ENCODE data around the gene PRDM13.

PRDM13 gene

DNA sequence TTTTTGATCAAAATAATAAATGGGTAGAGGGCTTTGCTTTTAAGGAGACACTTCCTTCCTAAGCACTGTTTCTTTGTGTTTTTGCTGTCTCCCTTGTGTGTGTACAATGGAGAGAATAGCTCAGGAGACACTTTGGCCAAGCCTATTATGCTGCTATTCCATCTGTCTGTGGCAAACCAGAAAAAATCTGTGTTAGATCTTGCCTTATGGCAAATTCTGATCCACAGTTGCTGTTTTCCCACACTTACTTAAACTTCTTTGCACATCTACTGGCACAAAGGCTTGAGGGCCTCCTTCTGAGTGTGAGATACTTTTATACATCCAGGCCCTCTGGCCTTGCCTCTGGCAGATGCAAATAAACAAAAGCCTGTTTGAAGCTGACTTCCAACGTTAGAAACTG lies 53.6 kb downstream of the PRDM13 start:
- H3K27ac ChIP-seq (replicated peaks), result no peak overlapping the region
- no peak for DNase-seq (ENCODE audit: low read depth in 1 of 2, low spot score in 1 of 2)
- H3K4me3 ChIP-seq (replicated peaks; ENCODE audit: insufficient read depth, low read length), result no peak overlapping the region
- TF ChIP-seq, protein P1, sequence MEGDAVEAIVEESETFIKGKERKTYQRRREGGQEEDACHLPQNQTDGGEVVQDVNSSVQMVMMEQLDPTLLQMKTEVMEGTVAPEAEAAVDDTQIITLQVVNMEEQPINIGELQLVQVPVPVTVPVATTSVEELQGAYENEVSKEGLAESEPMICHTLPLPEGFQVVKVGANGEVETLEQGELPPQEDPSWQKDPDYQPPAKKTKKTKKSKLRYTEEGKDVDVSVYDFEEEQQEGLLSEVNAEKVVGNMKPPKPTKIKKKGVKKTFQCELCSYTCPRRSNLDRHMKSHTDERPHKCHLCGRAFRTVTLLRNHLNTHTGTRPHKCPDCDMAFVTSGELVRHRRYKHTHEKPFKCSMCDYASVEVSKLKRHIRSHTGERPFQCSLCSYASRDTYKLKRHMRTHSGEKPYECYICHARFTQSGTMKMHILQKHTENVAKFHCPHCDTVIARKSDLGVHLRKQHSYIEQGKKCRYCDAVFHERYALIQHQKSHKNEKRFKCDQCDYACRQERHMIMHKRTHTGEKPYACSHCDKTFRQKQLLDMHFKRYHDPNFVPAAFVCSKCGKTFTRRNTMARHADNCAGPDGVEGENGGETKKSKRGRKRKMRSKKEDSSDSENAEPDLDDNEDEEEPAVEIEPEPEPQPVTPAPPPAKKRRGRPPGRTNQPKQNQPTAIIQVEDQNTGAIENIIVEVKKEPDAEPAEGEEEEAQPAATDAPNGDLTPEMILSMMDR (IDR thresholded peaks at IDR 0.05; ENCODE audit: insufficient read depth, low read length), result no peak
- no peak for TF ChIP-seq GABPA (IDR thresholded peaks at IDR 0.05; ENCODE audit: low read depth)
- no peak for TF ChIP-seq SPI1 (IDR thresholded peaks at IDR 0.05; ENCODE audit: borderline replicate concordance, low read depth)
- TF ChIP-seq POLR2AphosphoS5 (IDR thresholded peaks at IDR 0.05; ENCODE audit: low read depth), result no peak
- TF ChIP-seq, protein P2, sequence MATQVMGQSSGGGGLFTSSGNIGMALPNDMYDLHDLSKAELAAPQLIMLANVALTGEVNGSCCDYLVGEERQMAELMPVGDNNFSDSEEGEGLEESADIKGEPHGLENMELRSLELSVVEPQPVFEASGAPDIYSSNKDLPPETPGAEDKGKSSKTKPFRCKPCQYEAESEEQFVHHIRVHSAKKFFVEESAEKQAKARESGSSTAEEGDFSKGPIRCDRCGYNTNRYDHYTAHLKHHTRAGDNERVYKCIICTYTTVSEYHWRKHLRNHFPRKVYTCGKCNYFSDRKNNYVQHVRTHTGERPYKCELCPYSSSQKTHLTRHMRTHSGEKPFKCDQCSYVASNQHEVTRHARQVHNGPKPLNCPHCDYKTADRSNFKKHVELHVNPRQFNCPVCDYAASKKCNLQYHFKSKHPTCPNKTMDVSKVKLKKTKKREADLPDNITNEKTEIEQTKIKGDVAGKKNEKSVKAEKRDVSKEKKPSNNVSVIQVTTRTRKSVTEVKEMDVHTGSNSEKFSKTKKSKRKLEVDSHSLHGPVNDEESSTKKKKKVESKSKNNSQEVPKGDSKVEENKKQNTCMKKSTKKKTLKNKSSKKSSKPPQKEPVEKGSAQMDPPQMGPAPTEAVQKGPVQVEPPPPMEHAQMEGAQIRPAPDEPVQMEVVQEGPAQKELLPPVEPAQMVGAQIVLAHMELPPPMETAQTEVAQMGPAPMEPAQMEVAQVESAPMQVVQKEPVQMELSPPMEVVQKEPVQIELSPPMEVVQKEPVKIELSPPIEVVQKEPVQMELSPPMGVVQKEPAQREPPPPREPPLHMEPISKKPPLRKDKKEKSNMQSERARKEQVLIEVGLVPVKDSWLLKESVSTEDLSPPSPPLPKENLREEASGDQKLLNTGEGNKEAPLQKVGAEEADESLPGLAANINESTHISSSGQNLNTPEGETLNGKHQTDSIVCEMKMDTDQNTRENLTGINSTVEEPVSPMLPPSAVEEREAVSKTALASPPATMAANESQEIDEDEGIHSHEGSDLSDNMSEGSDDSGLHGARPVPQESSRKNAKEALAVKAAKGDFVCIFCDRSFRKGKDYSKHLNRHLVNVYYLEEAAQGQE (IDR thresholded peaks at IDR 0.05; ENCODE audit: insufficient replicate concordance, low read depth), result no peak
- peaks cover 3% of the 10 kb centered on the region for H3K27me3 ChIP-seq (ENCODE audit: insufficient read depth, poor library complexity, severe bottlenecking)

DNA sequence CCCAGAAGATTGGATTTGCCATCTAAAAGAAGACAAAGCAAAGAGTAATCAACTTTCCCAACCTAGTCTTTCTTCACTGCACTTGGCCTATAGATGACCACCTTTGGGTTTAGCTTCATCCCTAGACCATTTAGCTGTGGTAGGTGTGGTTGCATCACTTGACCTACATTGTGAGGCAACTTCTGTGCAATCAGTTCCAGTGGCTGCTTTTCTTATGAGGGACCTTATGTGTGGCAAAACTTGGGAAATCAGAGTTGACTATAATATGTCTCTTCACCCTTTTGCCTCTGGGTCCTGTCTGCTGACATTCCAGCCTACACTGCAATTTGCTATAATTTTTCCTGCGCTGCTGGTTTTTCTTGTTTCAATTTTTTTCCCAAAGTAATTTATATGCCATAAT lies 55.2 kb downstream of the PRDM13 start:
- Histone ChIP-seq H3K27ac (replicated peaks) (no peak overlapping the region), H3K4me3 (replicated peaks; ENCODE audit: insufficient read depth, low read length) (no peak overlapping the region), H3K27me3 (ENCODE audit: insufficient read depth, poor library complexity, severe bottlenecking) (peaks cover 3% of the 10 kb centered on the region)
- no peak for DNase-seq (ENCODE audit: low read depth in 1 of 2, low spot score in 1 of 2)
- TF ChIP-seq, protein P1 (IDR thresholded peaks at IDR 0.05; ENCODE audit: insufficient read depth, low read length), result no peak
- TF ChIP-seq, protein P2 (IDR thresholded peaks at IDR 0.05; ENCODE audit: insufficient replicate concordance, low read depth), result no peak
- TF ChIP-seq POLR2AphosphoS5 (IDR thresholded peaks at IDR 0.05; ENCODE audit: low read depth) (no peak), GABPA (IDR thresholded peaks at IDR 0.05; ENCODE audit: low read depth) (no peak), SPI1 (IDR thresholded peaks at IDR 0.05; ENCODE audit: borderline replicate concordance, low read depth) (no peak)

GRCh38 chr6:99662616-99663015 lies 56.0 kb downstream of the PRDM13 start:
- Histone ChIP-seq H3K27ac (replicated peaks) (no peak overlapping the region), H3K27me3 (ENCODE audit: insufficient read depth, poor library complexity, severe bottlenecking) (peaks cover 3% of the 10 kb centered on the region), H3K4me3 (replicated peaks; ENCODE audit: insufficient read depth, low read length) (no peak overlapping the region)
- DNase-seq (ENCODE audit: low read depth in 1 of 2, low spot score in 1 of 2), result no peak
- TF ChIP-seq, protein P1 (IDR thresholded peaks at IDR 0.05; ENCODE audit: insufficient read depth, low read length), result no peak

All from HL-60 (cell line).